Measurements from ENCODE around the gene EDC3. TPM values are rescaled to one million over a fixed set of nuclear protein-coding genes. Genes with fewer than 3 reads are reported as not detected.

EDC3 gene
- total RNA-seq, 1 experiment from 2014 or later: 45.1 TPM

- intact Hi-C loops (cut with micrococcal nuclease): no loop called here
- BruUV-seq (replicated peaks): no TSS peak
- ChIA-PET RAD21 (ENCODE audit: low non-redundant PET in 1 of 2, low total read pairs in 2 of 2, uncharacterized antibody in 2 of 2, unreplicated experiment in 2 of 2) (interaction anchor here in 1 of 2 experiments (0.8 kb wide), 1 partner anchor 12 kb away, joined by 3 read pairs; no protein-coding TSS in a partner anchor), CTCF (interaction anchor here (1.0 to 1.1 kb wide), 2 partner anchors 11 to 16 kb away, joined by 3 to 5 read pairs; no protein-coding TSS in a partner anchor), POLR2A (no interaction called here)
- Histone ChIP-seq H3K36me3 (ENCODE audit: control insufficient read depth in 1 of 2, insufficient read depth in 2 of 2, low read length in 2 of 2) (peaks cover 0 to 3% of the 10 kb centered on the region in 2 experiments; a peak in 1 of 4 replicates), H3K27me3 (ENCODE audit: insufficient read depth, low read length) (no peaks in the 10 kb centered on the region), H2AFZ (ENCODE audit: low read depth, low read length, poor library complexity, severe bottlenecking) (no peak overlapping the region), H3K9ac (ENCODE audit: low read length) (no peak overlapping the region), H3K4me2 (ENCODE audit: low read length) (no peak overlapping the region), H3K4me1 (ENCODE audit: control insufficient read depth in 1 of 2, insufficient read depth in 2 of 2, low read length in 2 of 2) (peaks cover 3 to 7% of the 10 kb centered on the region in 2 experiments), H3K4me3 (replicated peaks in 1 of 2; ENCODE audit: low read depth in 1 of 2, low read length in 2 of 2) (no peak overlapping the region), H4K20me1 (ENCODE audit: insufficient read depth) (no peaks in the 10 kb centered on the region), H3K9me2 (ENCODE audit: insufficient read depth) (no peaks in the 10 kb centered on the region), H3K27ac (ENCODE audit: low read depth, low read length) (no peak overlapping the region), H3K79me2 (ENCODE audit: insufficient read depth, low read length) (peaks cover 14% of the 10 kb centered on the region), H3K9me3 (ENCODE audit: control insufficient read depth in 1 of 2, insufficient read depth in 1 of 2, low read depth in 1 of 2, low read length in 2 of 2) (no peaks in the 10 kb centered on the region)
- ATAC-seq (no peak), DNase-seq (ENCODE audit: low read depth, low spot score) (no peak)
- TF ChIP-seq REST (IDR thresholded peaks at IDR 0.05; ENCODE audit: low read depth): no peak
- no peak for TF ChIP-seq CEBPB (IDR thresholded peaks at IDR 0.05; ENCODE audit: low read depth)
- no peak for TF ChIP-seq ZBTB33 (IDR thresholded peaks at IDR 0.05; ENCODE audit: extremely low read depth, insufficient replicate concordance, low read length)
- TF ChIP-seq SP1 (IDR thresholded peaks at IDR 0.05; ENCODE audit: low read depth): no peak
- no peak for TF ChIP-seq EGR1 (IDR thresholded peaks at IDR 0.05; ENCODE audit: low read depth)
- no peak for TF ChIP-seq SIN3A (IDR thresholded peaks at IDR 0.05; ENCODE audit: low read depth)
- TF ChIP-seq EZH2phosphoT487 (IDR thresholded peaks at IDR 0.05; ENCODE audit: borderline replicate concordance): no peak
- no peak for TF ChIP-seq ATF3 (IDR thresholded peaks at IDR 0.05)
- TF ChIP-seq POLR2A (IDR thresholded peaks at IDR 0.05; ENCODE audit: borderline replicate concordance, extremely low read depth, insufficient read depth, insufficient read length): no peak
- no peak for TF ChIP-seq FOSL1 (IDR thresholded peaks at IDR 0.05; ENCODE audit: low read depth)
- no peak for TF ChIP-seq POLR2AphosphoS5 (IDR thresholded peaks at IDR 0.05; ENCODE audit: low read depth, low read length)
- no peak for TF ChIP-seq YY1 (IDR thresholded peaks at IDR 0.05; ENCODE audit: extremely low read depth, insufficient replicate concordance, low read depth, low read length)
- TF ChIP-seq RAD21 (IDR thresholded peaks at IDR 0.05; ENCODE audit: low read depth): no peak
- TF ChIP-seq EZH2 (IDR thresholded peaks at IDR 0.05): no peak
- TF ChIP-seq JUND (IDR thresholded peaks at IDR 0.05): no peak
- TF ChIP-seq CTCF (IDR thresholded peaks at IDR 0.05 in 2 of 3, conservative IDR thresholded peaks at IDR 0.05 in 1 of 3; ENCODE audit: borderline replicate concordance in 1 of 3, insufficient read depth in 1 of 3, low read depth in 2 of 3, low read length in 2 of 3): no peak
- TF ChIP-seq MAX (IDR thresholded peaks at IDR 0.05): no peak
- TF ChIP-seq CBX3 (IDR thresholded peaks at IDR 0.05; ENCODE audit: low read depth): no peak
These were observed 47.6 kb downstream of the EDC3 start for GRCh38 chr15:74648051-74648842.
